Skeletal muscle satellite cell (primary cell): ENCODE measurements around the gene CREBBP.

ENCODE experiments used
- H3K27me3 ChIP-seq: 2 replicates; pipeline ENCODE4 v1.7.0; 2013; ENCODE audit warnings: low read length; ENCODE audit not compliant: control insufficient read depth, insufficient read depth
- H3K36me3 ChIP-seq: 2 replicates; pipeline ENCODE4 v1.7.0; 2013; ENCODE audit warnings: mild to moderate bottlenecking, control low read depth, low read length; ENCODE audit not compliant: insufficient read depth
- H3K4me1 ChIP-seq: 2 replicates; pipeline ENCODE4 v1.7.0; 2013; ENCODE audit warnings: low read length; ENCODE audit not compliant: control insufficient read depth, insufficient read depth
- H3K4me2 ChIP-seq: 2 replicates; pipeline ENCODE4 v1.7.0; 2013; ENCODE audit warnings: mild to moderate bottlenecking, low read length
- H3K4me3 ChIP-seq: 2 replicates; pipeline ENCODE4 v1.7.0; 2013; ENCODE audit warnings: low read length
- H3K9ac ChIP-seq: 2 replicates; pipeline ENCODE4 v1.7.0; 2013; ENCODE audit warnings: mild to moderate bottlenecking, low read depth, low read length, moderate library complexity
- H3K9me3 ChIP-seq: replicated peaks from 2 replicates; pipeline ENCODE4 v1.7.0; 2013; ENCODE audit warnings: mild to moderate bottlenecking, control low read depth, low read length

Gene CREBBP

GRCh38 chr16:3830625-3831254 lies 49.8 kb downstream of the CREBBP start:
- H3K36me3 ChIP-seq: no peaks in the 10 kb centered on the region
- H3K4me2 ChIP-seq: no peak overlapping the region
- H3K9ac ChIP-seq: no peak overlapping the region

GRCh38 chr16:3829631-3830536 lies 50.6 kb downstream of the CREBBP start:
- Histone ChIP-seq H3K9ac (no peak overlapping the region), H3K4me3 (no peak overlapping the region), H3K36me3 (no peaks in the 10 kb centered on the region), H3K4me2 (no peak overlapping the region), H3K9me3 (peaks cover 6% of the 10 kb centered on the region), H3K27me3 (no peaks in the 10 kb centered on the region), H3K4me1 (peaks cover 10% of the 10 kb centered on the region)

More at GRCh38 chr16:3830625-3831254, 49.8 kb downstream of the CREBBP start:
- Histone ChIP-seq H3K9me3 (peaks cover 6% of the 10 kb centered on the region), H3K4me3 (no peak overlapping the region), H3K27me3 (no peaks in the 10 kb centered on the region), H3K4me1 (peaks cover 2% of the 10 kb centered on the region)

- Histone ChIP-seq H3K4me1 (peaks cover 39% of the 10 kb centered on the region), H3K4me3 (no peak overlapping the region), H3K9ac (no peak overlapping the region), H3K36me3 (no peaks in the 10 kb centered on the region), H3K4me2 (no peak overlapping the region), H3K27me3 (no peaks in the 10 kb centered on the region), H3K9me3 (no peaks in the 10 kb centered on the region)
Observed at GRCh38 chr16:3825940-3826339, 54.6 kb downstream of the CREBBP start.

- no peaks in the 10 kb centered on the region for H3K9me3 ChIP-seq
- H3K4me3 ChIP-seq: no peak overlapping the region
- H3K4me1 ChIP-seq: peaks cover 46% of the 10 kb centered on the region
- H3K36me3 ChIP-seq: no peaks in the 10 kb centered on the region
- H3K4me2 ChIP-seq: peak overlapping the region; percentile 55
- no peaks in the 10 kb centered on the region for H3K27me3 ChIP-seq
- H3K9ac ChIP-seq: no peak overlapping the region
Observed at GRCh38 chr16:3825103-3825502, 55.4 kb downstream of the CREBBP start.

GRCh38 chr16:3824121-3824795 lies 56.3 kb downstream of the CREBBP start:
- no peaks in the 10 kb centered on the region for H3K9me3 ChIP-seq
- no peaks in the 10 kb centered on the region for H3K36me3 ChIP-seq
- no peak overlapping the region for H3K4me3 ChIP-seq
- H3K27me3 ChIP-seq: no peaks in the 10 kb centered on the region
- H3K9ac ChIP-seq: no peak overlapping the region
- H3K4me2 ChIP-seq: peak overlapping the region; percentile 55
- H3K4me1 ChIP-seq: peaks cover 53% of the 10 kb centered on the region

- Histone ChIP-seq H3K36me3 (no peaks in the 10 kb centered on the region), H3K27me3 (no peaks in the 10 kb centered on the region), H3K4me2 (peak overlapping the region; percentile 55), H3K4me1 (peaks cover 59% of the 10 kb centered on the region), H3K9me3 (no peaks in the 10 kb centered on the region), H3K4me3 (no peak overlapping the region), H3K9ac (no peak overlapping the region)
Observed at GRCh38 chr16:3823427-3823826, 57.1 kb downstream of the CREBBP start.

GRCh38 chr16:3822366-3823045 lies 58.0 kb downstream of the CREBBP start:
- no peaks in the 10 kb centered on the region for H3K36me3 ChIP-seq
- no peak overlapping the region for H3K4me2 ChIP-seq
- no peak overlapping the region for H3K9ac ChIP-seq
- no peak overlapping the region for H3K4me3 ChIP-seq
- H3K9me3 ChIP-seq: no peaks in the 10 kb centered on the region
- H3K4me1 ChIP-seq: peaks cover 59% of the 10 kb centered on the region
- H3K27me3 ChIP-seq: no peaks in the 10 kb centered on the region

GRCh38 chr16:3821184-3821583 lies 59.3 kb downstream of the CREBBP start:
- H3K4me1 ChIP-seq: peaks cover 59% of the 10 kb centered on the region
- H3K27me3 ChIP-seq: no peaks in the 10 kb centered on the region
- no peak overlapping the region for H3K4me2 ChIP-seq
- H3K9me3 ChIP-seq: no peaks in the 10 kb centered on the region
- H3K36me3 ChIP-seq: no peaks in the 10 kb centered on the region
- H3K9ac ChIP-seq: no peak overlapping the region
- H3K4me3 ChIP-seq: no peak overlapping the region

GRCh38 chr16:3819746-3820724 lies 60.5 kb downstream of the CREBBP start:
- peak overlapping the region; percentile 57 for H3K4me2 ChIP-seq
- H3K4me1 ChIP-seq: peaks cover 51% of the 10 kb centered on the region
- H3K9ac ChIP-seq: no peak overlapping the region
- no peak overlapping the region for H3K4me3 ChIP-seq
- no peaks in the 10 kb centered on the region for H3K9me3 ChIP-seq
- H3K27me3 ChIP-seq: no peaks in the 10 kb centered on the region
- H3K36me3 ChIP-seq: no peaks in the 10 kb centered on the region

- Histone ChIP-seq H3K9ac (no peak overlapping the region), H3K4me1 (peaks cover 42% of the 10 kb centered on the region), H3K4me3 (no peak overlapping the region), H3K9me3 (no peaks in the 10 kb centered on the region), H3K27me3 (no peaks in the 10 kb centered on the region), H3K36me3 (no peaks in the 10 kb centered on the region), H3K4me2 (peak overlapping the region; percentile 57)
Observed at GRCh38 chr16:3819175-3819527, 61.4 kb downstream of the CREBBP start.
